ENCODE measurements around the gene ODF4. TPM values are rescaled to one million over a fixed set of nuclear protein-coding genes. Genes with fewer than 3 reads are reported as not detected.

Gene ODF4
- total and polyA plus RNA-seq, 10 of the 15 experiments (the other 5 are each of a cell fraction or from before 2014, with no cell fraction given): not detected

DNA sequence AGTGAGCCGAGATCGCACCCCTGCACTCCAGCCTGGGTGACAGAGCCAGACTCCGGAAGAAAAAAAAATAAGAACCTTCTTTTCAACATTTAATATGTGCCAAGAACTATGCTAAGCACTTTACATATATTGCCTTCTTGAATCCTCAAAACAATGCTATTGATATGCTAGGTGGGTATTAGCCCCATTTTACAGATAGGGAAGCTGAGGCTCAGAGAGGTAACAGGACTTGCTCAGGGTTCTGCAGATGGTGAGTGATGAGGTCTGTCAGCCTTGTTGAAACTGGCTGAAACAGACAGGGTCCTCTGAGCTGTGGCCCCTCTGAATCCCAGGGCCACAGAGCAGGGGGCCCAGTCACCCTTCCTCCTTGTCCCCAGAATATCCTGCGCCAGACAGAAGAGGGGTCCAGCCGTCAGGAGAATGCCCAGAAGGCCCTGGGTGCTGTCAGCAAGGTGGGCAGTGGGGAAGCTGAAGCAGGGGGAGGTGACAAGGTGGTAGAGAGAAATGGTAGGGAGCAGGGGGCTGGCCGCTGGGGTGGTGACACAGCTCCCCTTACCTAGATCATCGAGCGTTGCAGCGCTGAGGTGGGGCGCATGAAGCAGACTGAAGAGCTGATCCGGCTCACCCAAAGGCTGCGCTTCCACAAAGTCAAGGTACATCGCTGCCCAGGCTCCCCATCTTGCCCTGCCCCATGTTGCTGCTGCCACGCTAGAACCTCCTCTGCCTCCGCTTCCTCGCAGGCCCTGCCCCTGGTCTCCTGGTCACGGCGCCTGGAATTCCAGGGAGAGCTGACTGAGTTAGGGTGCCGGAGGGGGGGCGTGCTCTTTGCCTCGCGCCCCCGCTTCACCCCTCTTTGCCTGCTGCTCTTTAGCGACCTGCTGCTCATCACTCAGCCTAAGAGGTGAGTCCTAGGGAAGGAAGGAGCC is 21.4 kb upstream of the ODF4 start:
- H3K4me1 ChIP-seq (ENCODE audit: control insufficient read depth, insufficient read depth, low read length): no peaks in the 10 kb centered on the region
- ATAC-seq (no peak), DNase-seq (ENCODE audit: low read depth, low spot score) (no peak), FAIRE-seq (no peak)
- intact Hi-C loops (cut with micrococcal nuclease; ENCODE audit: unreplicated experiment) (no loop called here), in situ Hi-C loops (cut with MboI) (no loop called here)
- H2AFZ ChIP-seq (ENCODE audit: control insufficient read depth, low read depth, low read length): no peak overlapping the region
- BruUV-seq (replicated peaks): no TSS peak
- no peak overlapping the region for H3K4me2 ChIP-seq (ENCODE audit: control insufficient read depth, insufficient read depth)
- H3K4me3 ChIP-seq: no peak overlapping the region
- POLR2A ChIA-PET: interaction anchor here (0.5 kb wide), 1 partner anchor 1147 kb away, joined by 4 read pairs; no protein-coding TSS in a partner anchor
- SMC1A ChIA-PET (ENCODE audit: uncharacterized antibody, unreplicated experiment): interaction anchor here (1.5 kb wide), 1 partner anchor 10 kb away, joined by 4 read pairs; no protein-coding TSS in a partner anchor
- CTCF ChIA-PET: no interaction called here
- no peak overlapping the region for H3K9ac ChIP-seq (ENCODE audit: control insufficient read depth, insufficient read depth, low read length)
- no peaks in the 10 kb centered on the region for H3K79me2 ChIP-seq (ENCODE audit: control insufficient read depth, insufficient read depth, low read length)
- no peak overlapping the region for H3K27ac ChIP-seq (ENCODE audit: control insufficient read depth, insufficient read depth)
- peaks cover 1 to 4% of the 10 kb centered on the region in 2 experiments; a peak in 3 of 4 replicates for H3K27me3 ChIP-seq (replicated peaks in 1 of 2; ENCODE audit: control insufficient read depth in 2 of 2, insufficient read depth in 2 of 2, low read length in 1 of 2)
- 57% methylated on average over 24 of the region's 24 CpGs for WGBS (ENCODE audit: insufficient coverage, insufficient replicate concordance, low lambda C conversion rate, missing lambda C conversion rate)
- no peaks in the 10 kb centered on the region for H4K20me1 ChIP-seq (ENCODE audit: control insufficient read depth, insufficient read depth)
- TF ChIP-seq EZH2 (IDR thresholded peaks at IDR 0.05; ENCODE audit: borderline replicate concordance, control insufficient read depth, low read depth, low read length) (no peak), IRF4 (IDR thresholded peaks at IDR 0.05; ENCODE audit: low read depth, low read length) (no peak), IKZF2 (IDR thresholded peaks at IDR 0.05) (no peak), ETV6 (conservative IDR thresholded peaks at IDR 0.05 in 1 of 2, IDR thresholded peaks at IDR 0.05 in 1 of 2; ENCODE audit: borderline replicate concordance in 1 of 2, low read depth in 1 of 2) (no peak), KLF5 (IDR thresholded peaks at IDR 0.05; ENCODE audit: partially characterized antibody) (no peak)
- TF ChIP-seq, protein P1, sequence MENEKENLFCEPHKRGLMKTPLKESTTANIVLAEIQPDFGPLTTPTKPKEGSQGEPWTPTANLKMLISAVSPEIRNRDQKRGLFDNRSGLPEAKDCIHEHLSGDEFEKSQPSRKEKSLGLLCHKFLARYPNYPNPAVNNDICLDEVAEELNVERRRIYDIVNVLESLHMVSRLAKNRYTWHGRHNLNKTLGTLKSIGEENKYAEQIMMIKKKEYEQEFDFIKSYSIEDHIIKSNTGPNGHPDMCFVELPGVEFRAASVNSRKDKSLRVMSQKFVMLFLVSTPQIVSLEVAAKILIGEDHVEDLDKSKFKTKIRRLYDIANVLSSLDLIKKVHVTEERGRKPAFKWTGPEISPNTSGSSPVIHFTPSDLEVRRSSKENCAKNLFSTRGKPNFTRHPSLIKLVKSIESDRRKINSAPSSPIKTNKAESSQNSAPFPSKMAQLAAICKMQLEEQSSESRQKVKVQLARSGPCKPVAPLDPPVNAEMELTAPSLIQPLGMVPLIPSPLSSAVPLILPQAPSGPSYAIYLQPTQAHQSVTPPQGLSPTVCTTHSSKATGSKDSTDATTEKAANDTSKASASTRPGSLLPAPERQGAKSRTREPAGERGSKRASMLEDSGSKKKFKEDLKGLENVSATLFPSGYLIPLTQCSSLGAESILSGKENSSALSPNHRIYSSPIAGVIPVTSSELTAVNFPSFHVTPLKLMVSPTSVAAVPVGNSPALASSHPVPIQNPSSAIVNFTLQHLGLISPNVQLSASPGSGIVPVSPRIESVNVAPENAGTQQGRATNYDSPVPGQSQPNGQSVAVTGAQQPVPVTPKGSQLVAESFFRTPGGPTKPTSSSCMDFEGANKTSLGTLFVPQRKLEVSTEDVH (IDR thresholded peaks at IDR 0.05; ENCODE audit: low read depth, partially characterized antibody): no peak
- H3K9me3 ChIP-seq (replicated peaks; ENCODE audit: control insufficient read depth, insufficient read depth, low read length): no peaks in the 10 kb centered on the region
- H3K36me3 ChIP-seq (ENCODE audit: control insufficient read depth in 2 of 2, insufficient read depth in 2 of 2, low read length in 1 of 2): no peaks in the 10 kb centered on the region
- RAD21 ChIA-PET (ENCODE audit: unreplicated experiment): no interaction called here
